C4-2B (cell line): Measurements from ENCODE around the gene BARX2.

Experiments used
- H3K27ac ChIP-seq: fragments of 450-650 bp; 2 replicates; pipeline ENCODE4 v1.5.1; 2017
- CTCF ChIP-seq: fragments of 450-650 bp; conservative IDR thresholded peaks from 2 replicates; pipeline ENCODE4 v1.5.1; 2017; ENCODE audit warnings: mild to moderate bottlenecking
- ZFX ChIP-seq: fragments of 450-650 bp; IDR thresholded peaks from 2 replicates; pipeline ENCODE4 v1.6.1; 2017

BARX2 gene

GRCh38 chr11:129419386-129419785 lies 43.7 kb downstream of the BARX2 start:
- TF ChIP-seq CTCF (no peak), ZFX (no peak)

GRCh38 chr11:129423426-129423825 lies 47.8 kb downstream of the BARX2 start:
- TF ChIP-seq ZFX, result no peak
- TF ChIP-seq CTCF, result no peak
- H3K27ac ChIP-seq, result no peak overlapping the region

More at GRCh38 chr11:129419386-129419785, 43.7 kb downstream of the BARX2 start:
- no peak overlapping the region for H3K27ac ChIP-seq

- H3K27ac ChIP-seq, result no peak overlapping the region
These were observed 49.6 kb downstream of the BARX2 start for GRCh38 chr11:129425214-129425613.

GRCh38 chr11:129426038-129426437 lies 50.4 kb downstream of the BARX2 start:
- TF ChIP-seq ZFX, result no peak
- no peak for TF ChIP-seq CTCF
- H3K27ac ChIP-seq, result no peak overlapping the region

More at GRCh38 chr11:129425214-129425613, 49.6 kb downstream of the BARX2 start:
- TF ChIP-seq ZFX, result no peak

- no peak overlapping the region for H3K27ac ChIP-seq
- TF ChIP-seq CTCF (no peak), ZFX (no peak)
These were observed 51.1 kb downstream of the BARX2 start for GRCh38 chr11:129426776-129427175.

GRCh38 chr11:129427376-129427775 lies 51.7 kb downstream of the BARX2 start:
- H3K27ac ChIP-seq, result no peak overlapping the region
- TF ChIP-seq CTCF, result no peak
- no peak for TF ChIP-seq ZFX

- no peak overlapping the region for H3K27ac ChIP-seq
- no peak for TF ChIP-seq ZFX
- no peak for TF ChIP-seq CTCF
These were observed 52.3 kb downstream of the BARX2 start for GRCh38 chr11:129427816-129428406.

GRCh38 chr11:129428557-129428956 lies 52.9 kb downstream of the BARX2 start:
- no peak for TF ChIP-seq CTCF
- no peak for TF ChIP-seq ZFX

More at GRCh38 chr11:129428557-129428956, 52.9 kb downstream of the BARX2 start:
- no peak overlapping the region for H3K27ac ChIP-seq
